IPS-18a (cell line): ENCODE data around the gene BRD4.

Experiments used
- H3K27ac ChIP-seq: one replicate; pipeline ENCODE4 v1.5.1; 2013; ENCODE audit warnings: low read length
- H3K27me3 ChIP-seq: one replicate; pipeline ENCODE4 v1.6.1; 2013; ENCODE audit warnings: mild to moderate bottlenecking, low read length; ENCODE audit not compliant: control insufficient read depth, insufficient read depth
- H3K36me3 ChIP-seq: one replicate; pipeline ENCODE4 v1.6.1; 2013; ENCODE audit warnings: low read depth, low read length; ENCODE audit not compliant: control insufficient read depth
- H3K4me1 ChIP-seq: one replicate; pipeline ENCODE4 v1.6.1; 2013; ENCODE audit warnings: low read depth, low read length; ENCODE audit not compliant: control insufficient read depth
- H3K4me3 ChIP-seq: one replicate; pipeline ENCODE4 v1.5.1; 2013; ENCODE audit warnings: low read length
- H3K9ac ChIP-seq: one replicate; pipeline ENCODE4 v1.6.1; 2013; ENCODE audit warnings: mild to moderate bottlenecking, low read length, moderate library complexity
- H3K9me3 ChIP-seq: one replicate; pipeline ENCODE4 v1.6.1; 2013; ENCODE audit warnings: low read depth, low read length; ENCODE audit not compliant: control insufficient read depth

Gene BRD4

DNA sequence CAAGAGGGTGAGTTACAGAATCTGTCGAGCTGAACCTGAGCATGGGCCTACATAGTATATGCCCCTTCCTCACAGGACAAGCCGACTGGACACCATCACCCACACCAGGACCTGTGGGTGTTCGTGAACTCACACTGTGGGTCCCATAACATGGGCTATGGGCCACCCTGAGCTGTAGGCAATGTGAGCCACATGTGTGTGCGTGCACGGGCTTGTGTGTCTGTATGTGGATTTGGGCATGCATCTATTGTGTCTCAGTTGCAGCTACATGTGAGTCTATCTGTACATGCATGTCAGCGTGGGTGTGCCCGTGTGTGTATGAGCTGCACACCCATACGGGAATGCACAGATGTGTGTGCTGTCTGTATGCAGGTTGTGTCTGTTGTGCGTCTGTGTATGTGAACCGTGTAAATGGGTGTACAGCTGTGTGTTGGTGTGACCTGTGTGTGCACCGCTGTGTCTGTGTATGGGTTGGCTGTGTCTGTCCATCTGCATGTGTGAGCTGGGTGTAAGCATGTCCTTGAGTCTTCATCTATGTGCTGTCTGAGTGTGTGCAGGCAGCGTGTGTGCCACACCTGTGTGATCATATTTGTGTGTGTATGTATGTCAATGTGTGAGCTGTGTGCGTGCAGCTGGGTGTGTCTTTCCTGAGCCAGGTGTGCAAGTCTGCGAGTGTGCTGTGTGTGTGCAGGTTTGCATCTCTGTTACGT, 133.2 kb downstream of the BRD4 start:
- peaks cover 13% of the 10 kb centered on the region for H3K4me1 ChIP-seq
- peaks cover 14% of the 10 kb centered on the region for H3K36me3 ChIP-seq
- peak overlapping the region; percentile 89 for H3K4me3 ChIP-seq
- no peaks in the 10 kb centered on the region for H3K9me3 ChIP-seq
- no peak overlapping the region for H3K27ac ChIP-seq
- H3K9ac ChIP-seq, result peak overlapping the region; percentile 49
- no peaks in the 10 kb centered on the region for H3K27me3 ChIP-seq

DNA sequence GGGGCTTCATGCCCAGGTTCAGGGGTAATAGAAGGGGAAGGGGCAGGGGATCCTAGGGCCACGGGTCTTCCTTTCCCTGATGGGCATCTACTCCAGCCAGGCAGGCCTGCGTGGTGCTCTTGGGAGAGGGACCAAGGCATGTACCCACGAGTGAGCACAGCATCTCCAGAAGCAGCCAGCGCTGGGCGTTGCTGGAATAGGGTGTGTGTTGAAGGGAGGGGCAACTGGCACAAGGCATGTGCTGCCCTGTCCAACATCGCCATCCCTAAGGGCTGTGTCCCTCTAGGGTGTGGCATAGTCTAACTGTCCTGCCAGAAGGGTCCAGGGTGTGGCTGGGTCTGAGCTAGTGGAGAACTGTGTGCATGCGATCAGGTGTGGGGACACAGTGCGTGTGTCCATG, 134.4 kb downstream of the BRD4 start:
- Histone ChIP-seq H3K9ac (no peak overlapping the region), H3K9me3 (no peaks in the 10 kb centered on the region), H3K27ac (no peak overlapping the region), H3K4me1 (peaks cover 13% of the 10 kb centered on the region), H3K27me3 (no peaks in the 10 kb centered on the region), H3K36me3 (peaks cover 19% of the 10 kb centered on the region), H3K4me3 (no peak overlapping the region)

DNA sequence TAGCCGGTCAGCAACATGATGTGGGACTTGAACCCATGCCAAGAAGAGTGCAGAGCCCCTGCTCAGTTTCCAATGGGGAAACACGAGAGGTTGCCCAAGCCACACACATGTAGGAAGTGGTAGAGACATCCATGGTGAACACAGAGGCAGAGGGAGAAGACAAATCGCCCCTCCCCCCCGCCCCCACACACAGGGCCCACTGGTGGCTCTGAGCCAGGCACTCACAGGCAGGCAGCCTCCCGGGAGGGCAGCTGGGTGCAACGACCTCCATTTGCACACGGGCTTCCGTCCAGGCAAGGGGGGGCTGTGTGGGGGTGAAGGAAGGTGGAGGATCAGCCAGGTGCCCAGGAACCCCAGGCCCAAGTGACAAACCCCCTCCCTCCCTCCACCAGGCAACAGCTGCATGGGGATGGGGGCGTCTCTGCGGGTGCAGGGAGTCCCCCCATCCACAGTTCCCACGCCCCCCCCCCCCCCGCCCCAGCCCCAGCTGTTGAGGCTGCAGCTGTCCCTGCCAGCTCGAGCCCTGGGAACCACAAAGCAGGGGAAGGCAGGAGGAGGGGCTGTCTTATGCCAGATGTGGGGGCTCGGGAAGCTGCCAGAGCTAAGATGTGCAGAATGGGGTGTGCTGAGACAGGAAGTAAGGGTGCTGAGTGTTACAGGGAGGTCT, 134.9 kb downstream of the BRD4 start:
- no peaks in the 10 kb centered on the region for H3K9me3 ChIP-seq
- no peak overlapping the region for H3K27ac ChIP-seq
- H3K36me3 ChIP-seq, result peaks cover 23% of the 10 kb centered on the region
- H3K4me3 ChIP-seq, result no peak overlapping the region
- no peaks in the 10 kb centered on the region for H3K27me3 ChIP-seq
- peaks cover 13% of the 10 kb centered on the region for H3K4me1 ChIP-seq
- no peak overlapping the region for H3K9ac ChIP-seq

DNA sequence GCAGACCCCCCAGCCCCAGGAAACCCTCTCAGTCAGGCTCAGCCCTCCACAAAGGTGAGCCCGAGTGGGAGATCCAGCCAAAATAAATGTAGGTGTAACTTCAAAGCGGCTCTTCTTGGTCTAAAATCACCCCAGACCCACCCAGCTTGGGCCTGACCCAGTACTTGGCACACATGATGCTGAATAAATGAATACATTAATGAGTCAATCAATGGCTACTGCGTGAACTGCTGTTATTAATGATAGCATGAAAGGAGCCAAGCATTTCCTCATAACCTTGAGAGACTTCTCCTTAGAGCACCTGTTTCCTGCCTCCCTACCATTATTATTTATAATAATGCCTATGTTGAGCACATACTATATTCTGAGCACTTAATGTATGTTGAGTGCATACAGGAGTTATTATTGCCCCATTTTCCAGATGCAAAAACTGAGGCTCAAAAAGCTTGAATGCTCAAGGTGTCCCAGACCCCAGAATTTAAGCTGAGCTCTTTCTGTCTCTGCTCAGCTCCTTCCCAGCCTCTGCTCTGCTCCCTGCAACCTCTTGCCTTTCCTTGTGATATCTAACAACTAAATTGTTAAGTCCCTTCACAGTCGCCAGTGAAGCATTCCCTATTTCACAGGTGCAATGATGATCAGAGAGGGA, 135.9 kb downstream of the BRD4 start:
- no peak overlapping the region for H3K9ac ChIP-seq
- peaks cover 26% of the 10 kb centered on the region for H3K36me3 ChIP-seq
- H3K27ac ChIP-seq, result no peak overlapping the region
- H3K4me3 ChIP-seq, result peak overlapping the region; percentile 62
- no peaks in the 10 kb centered on the region for H3K27me3 ChIP-seq
- H3K4me1 ChIP-seq, result peaks cover 13% of the 10 kb centered on the region
- no peaks in the 10 kb centered on the region for H3K9me3 ChIP-seq

DNA sequence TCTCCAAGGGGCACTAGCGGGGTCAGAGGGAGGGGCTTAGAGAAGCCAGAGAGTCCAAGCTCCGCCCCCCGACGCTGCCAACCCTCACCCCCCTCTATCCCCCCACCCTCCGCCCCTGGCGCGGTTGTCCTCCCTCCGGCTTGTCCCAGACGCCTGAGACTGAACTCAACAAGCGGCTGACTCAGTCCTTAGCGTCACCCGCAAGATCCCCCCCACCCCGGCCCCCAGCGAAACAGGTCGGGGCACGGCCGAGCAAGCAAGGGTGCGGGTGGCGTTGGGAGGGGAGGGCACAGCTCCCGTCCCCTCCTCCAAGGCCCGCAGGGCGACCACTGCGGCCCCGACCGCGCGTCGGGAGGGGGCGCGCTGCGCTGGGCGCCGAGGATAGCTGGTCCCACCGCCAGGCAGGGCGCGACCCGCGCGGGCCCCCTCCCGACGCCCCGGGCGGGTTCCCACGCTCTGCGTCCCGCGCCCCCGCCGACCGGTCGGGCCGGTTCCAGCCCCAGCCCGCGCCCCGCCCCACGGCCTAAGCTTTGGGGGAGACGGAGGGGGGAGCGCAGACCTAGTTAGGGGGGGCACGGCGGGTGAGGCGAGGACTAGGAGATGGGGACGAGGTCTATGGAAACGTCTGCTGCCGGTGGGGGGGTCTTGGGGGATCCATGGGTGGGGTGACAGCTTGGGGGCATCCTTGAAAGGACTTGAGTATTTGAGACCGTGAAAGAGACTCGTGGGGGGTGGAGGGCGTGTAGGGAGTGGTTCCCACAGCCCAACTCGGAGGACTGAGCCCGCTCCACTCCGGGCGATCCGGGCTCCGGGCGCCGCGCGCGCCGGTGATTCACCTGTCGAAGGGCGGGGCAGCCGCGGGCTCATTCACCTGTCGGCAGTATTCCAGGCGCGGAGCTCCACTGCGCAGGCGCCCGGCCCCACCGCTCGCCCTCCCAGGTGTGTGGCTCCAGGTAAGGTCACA, 136.7 kb downstream of the BRD4 start:
- H3K27ac ChIP-seq, result no peak overlapping the region
- no peaks in the 10 kb centered on the region for H3K9me3 ChIP-seq
- H3K4me3 ChIP-seq, result peak overlapping the region; percentile 62
- H3K36me3 ChIP-seq, result peaks cover 33% of the 10 kb centered on the region
- H3K9ac ChIP-seq, result no peak overlapping the region
- peaks cover 13% of the 10 kb centered on the region for H3K4me1 ChIP-seq
- H3K27me3 ChIP-seq, result no peaks in the 10 kb centered on the region

DNA sequence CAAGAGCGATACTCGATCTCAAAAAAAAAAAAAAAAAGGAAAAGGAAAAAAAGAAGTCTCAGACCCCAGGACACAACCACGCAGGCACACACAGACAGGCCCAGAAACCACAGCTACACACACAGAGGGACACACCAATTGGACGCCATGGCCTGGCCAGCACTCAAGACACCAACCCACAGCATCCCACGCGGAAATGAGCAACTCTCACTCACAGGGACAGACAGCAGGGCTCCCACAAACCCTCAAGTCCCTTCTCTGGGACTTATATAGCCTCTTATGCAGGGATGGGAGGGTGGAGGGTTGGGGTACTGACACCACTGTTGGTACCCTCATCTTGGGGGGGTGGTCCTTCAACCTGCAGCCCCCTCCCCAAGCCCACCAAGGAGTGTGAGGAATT, 137.4 kb downstream of the BRD4 start:
- Histone ChIP-seq H3K4me3 (peak overlapping the region; percentile 62), H3K4me1 (peaks cover 13% of the 10 kb centered on the region), H3K36me3 (peaks cover 39% of the 10 kb centered on the region), H3K9me3 (no peaks in the 10 kb centered on the region), H3K9ac (no peak overlapping the region), H3K27me3 (no peaks in the 10 kb centered on the region), H3K27ac (no peak overlapping the region)

DNA sequence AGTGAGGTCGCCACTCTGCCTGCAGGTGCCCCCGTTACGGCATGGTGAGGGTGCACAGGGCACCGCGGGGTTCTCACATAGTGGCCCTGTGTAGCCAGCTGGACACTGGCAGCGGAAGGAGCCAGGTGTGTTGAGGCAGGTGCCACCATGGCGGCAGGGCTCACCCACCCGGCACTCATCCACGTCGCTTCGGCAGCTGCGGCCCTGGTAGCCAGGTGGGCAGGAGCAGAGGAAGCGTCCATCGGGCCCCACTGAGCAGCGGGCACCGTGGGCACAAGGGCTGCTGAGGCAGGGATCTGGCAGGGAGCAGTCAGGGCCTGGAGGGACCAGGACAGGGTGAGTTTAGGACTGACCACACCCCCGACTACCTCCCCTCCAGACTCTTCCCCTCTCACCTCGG, 140.4 kb downstream of the BRD4 start:
- peaks cover 9% of the 10 kb centered on the region for H3K4me1 ChIP-seq
- H3K36me3 ChIP-seq, result peaks cover 42% of the 10 kb centered on the region
- no peaks in the 10 kb centered on the region for H3K27me3 ChIP-seq
- no peak overlapping the region for H3K4me3 ChIP-seq
- H3K27ac ChIP-seq, result no peak overlapping the region
- H3K9me3 ChIP-seq, result no peaks in the 10 kb centered on the region
- H3K9ac ChIP-seq, result no peak overlapping the region

DNA sequence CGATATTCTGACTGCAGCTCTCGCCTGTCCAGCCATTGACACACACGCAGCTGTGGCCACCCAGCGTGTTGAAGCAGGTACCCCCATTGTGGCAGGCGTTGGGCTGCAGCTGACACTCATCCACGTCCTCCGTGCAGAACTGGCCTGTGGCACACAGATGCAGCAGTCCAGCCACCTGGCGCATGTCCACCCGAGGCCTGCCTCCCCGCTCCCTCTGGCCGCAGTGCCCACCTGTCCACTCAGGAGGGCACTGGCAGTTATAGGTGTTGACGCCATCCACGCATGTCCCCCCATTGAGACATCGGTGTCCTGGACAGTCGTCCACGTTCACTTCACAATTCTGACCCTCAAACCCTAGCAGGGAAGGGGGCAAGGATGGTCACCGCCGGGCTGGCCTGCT, 140.8 kb downstream of the BRD4 start:
- H3K4me1 ChIP-seq, result peaks cover 8% of the 10 kb centered on the region
- H3K36me3 ChIP-seq, result peaks cover 42% of the 10 kb centered on the region
- H3K27me3 ChIP-seq, result no peaks in the 10 kb centered on the region
- H3K27ac ChIP-seq, result no peak overlapping the region
- no peak overlapping the region for H3K4me3 ChIP-seq
- no peak overlapping the region for H3K9ac ChIP-seq
- no peaks in the 10 kb centered on the region for H3K9me3 ChIP-seq

DNA sequence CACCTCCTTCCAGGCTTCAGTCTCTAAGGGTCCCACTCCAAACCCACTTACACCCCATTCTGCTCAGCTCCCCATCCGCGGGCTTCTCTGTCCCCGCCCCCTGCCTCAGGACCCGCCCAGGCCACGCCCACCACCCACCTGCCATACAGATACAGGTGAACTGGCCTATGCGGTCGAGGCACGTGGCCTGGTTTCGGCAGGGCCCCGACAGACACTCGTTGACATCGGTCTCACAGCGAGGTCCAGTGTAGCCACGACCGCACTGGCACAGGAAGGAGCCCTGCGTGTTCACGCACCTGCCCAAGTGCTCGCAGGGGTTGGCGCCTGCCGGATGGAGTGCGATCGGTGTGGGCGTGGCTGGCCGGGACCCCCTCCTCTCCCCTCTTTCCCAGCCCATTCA, 143.5 kb downstream of the BRD4 start:
- no peak overlapping the region for H3K9ac ChIP-seq
- no peak overlapping the region for H3K27ac ChIP-seq
- H3K9me3 ChIP-seq, result no peaks in the 10 kb centered on the region
- H3K27me3 ChIP-seq, result no peaks in the 10 kb centered on the region
- no peak overlapping the region for H3K4me3 ChIP-seq
- peaks cover 62% of the 10 kb centered on the region for H3K36me3 ChIP-seq
- H3K4me1 ChIP-seq, result no peaks in the 10 kb centered on the region

DNA sequence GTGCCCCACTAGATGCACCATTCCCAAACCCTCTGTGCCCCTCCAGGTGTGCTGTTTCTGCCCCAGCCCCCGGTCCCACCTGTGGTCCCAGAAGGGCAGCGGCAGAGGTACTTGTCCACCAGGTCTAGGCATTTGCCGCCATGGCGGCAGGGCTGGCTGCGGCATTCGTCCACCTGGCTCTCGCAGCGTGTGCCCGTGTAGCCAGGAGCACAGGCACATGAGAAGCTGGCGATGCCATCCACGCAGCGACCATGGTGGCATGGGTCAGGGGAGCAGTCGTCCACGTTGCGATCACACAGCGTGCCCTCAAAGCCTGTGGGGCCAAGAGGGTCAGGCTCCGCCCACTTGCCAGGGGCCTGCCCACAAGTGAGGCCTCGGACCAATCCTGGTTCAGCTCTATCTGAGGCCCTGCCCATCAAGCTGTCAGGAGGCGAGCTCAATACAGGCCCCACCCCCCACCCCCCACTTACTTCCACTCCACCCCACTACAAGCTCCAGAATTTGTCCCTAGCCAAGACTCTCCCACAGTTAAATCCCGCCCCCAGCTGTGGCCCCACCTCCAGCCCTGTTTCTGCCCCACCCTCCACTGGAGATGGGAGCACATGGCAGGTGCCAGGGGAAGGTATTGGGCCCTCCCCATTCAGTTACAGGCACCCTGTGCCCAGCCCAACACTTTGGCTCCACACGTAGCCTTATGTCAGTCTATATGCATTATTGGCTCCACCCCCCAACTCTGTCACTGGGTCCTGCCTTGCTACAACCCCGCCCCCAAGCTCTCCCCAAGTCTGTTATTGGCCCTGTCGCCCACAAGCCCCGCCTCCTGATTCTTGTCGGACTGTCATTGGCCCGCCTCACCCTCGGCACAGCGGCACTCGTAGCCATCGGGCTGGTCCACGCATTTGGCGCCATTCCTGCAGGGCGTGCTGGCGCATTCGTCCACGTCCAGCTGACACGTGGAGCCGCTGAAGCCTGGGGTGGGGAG, 145.0 kb downstream of the BRD4 start:
- H3K36me3 ChIP-seq, result peaks cover 53% of the 10 kb centered on the region
- H3K4me1 ChIP-seq, result no peaks in the 10 kb centered on the region
- H3K9ac ChIP-seq, result no peak overlapping the region
- H3K27ac ChIP-seq, result no peak overlapping the region
- H3K4me3 ChIP-seq, result no peak overlapping the region
- no peaks in the 10 kb centered on the region for H3K9me3 ChIP-seq
- H3K27me3 ChIP-seq, result no peaks in the 10 kb centered on the region
